ENCODE data around the gene FAM156A.
"Not testable (repeated sequence)": the region's sequence is repeated elsewhere in the genome, so short reads cannot be mapped to it uniquely, and the experiment has no call there.

FAM156A gene

GRCh38 chrX:52958113-52958959 is at the start of gene FAM156A:
Gene FAM156A (minus strand): TSS chrX:52958518. CDS start chrX:52948588, 9,930 bp downstream.
- not testable (repeated sequence) for TF ChIP-seq TEAD4 (IDR thresholded peaks at IDR 0.05); EP300 (IDR thresholded peaks at IDR 0.05; ENCODE audit: borderline replicate concordance); EGR1 (IDR thresholded peaks at IDR 0.05)

- TF ChIP-seq USF1 (IDR thresholded peaks at IDR 0.05), result no peak
- TF ChIP-seq RAD21 (IDR thresholded peaks at IDR 0.05; ENCODE audit: low read depth), result no peak
- TF ChIP-seq MAX (IDR thresholded peaks at IDR 0.05), result no peak
- no peak for TF ChIP-seq CEBPB (IDR thresholded peaks at IDR 0.05)
- TF ChIP-seq TCF12 (IDR thresholded peaks at IDR 0.05; ENCODE audit: low read depth), result no peak
- TF ChIP-seq EGR1 (IDR thresholded peaks at IDR 0.05), result no peak
- no peak for TF ChIP-seq ZBTB7A (IDR thresholded peaks at IDR 0.05; ENCODE audit: low read depth)
- no peak for TF ChIP-seq CREB1 (IDR thresholded peaks at IDR 0.05; ENCODE audit: low read depth)
These were observed 47.0 kb upstream of the FAM156A start for GRCh38 chrX:53005327-53005726.

GRCh38 chrX:53004811-53005210 is 46.5 kb upstream of the FAM156A start:
- TF ChIP-seq NFIC (IDR thresholded peaks at IDR 0.05) (no peak), CREB1 (IDR thresholded peaks at IDR 0.05; ENCODE audit: low read depth) (no peak), TEAD4 (IDR thresholded peaks at IDR 0.05) (no peak), REST (IDR thresholded peaks at IDR 0.05; ENCODE audit: low read depth) (no peak), YY1 (IDR thresholded peaks at IDR 0.05; ENCODE audit: low read depth) (no peak), CEBPB (IDR thresholded peaks at IDR 0.05) (no peak), TCF12 (IDR thresholded peaks at IDR 0.05; ENCODE audit: low read depth) (no peak), EGR1 (IDR thresholded peaks at IDR 0.05) (no peak), FOXM1 (IDR thresholded peaks at IDR 0.05; ENCODE audit: borderline replicate concordance, low read depth) (no peak), MAX (IDR thresholded peaks at IDR 0.05) (no peak), EP300 (IDR thresholded peaks at IDR 0.05; ENCODE audit: borderline replicate concordance) (no peak), RAD21 (IDR thresholded peaks at IDR 0.05; ENCODE audit: low read depth) (no peak), TAF1 (IDR thresholded peaks at IDR 0.05; ENCODE audit: low read depth) (no peak), ZBTB7A (IDR thresholded peaks at IDR 0.05; ENCODE audit: low read depth) (no peak), USF1 (IDR thresholded peaks at IDR 0.05) (no peak)

- TF ChIP-seq FOXM1 (IDR thresholded peaks at IDR 0.05; ENCODE audit: borderline replicate concordance, low read depth) (no peak), EGR1 (IDR thresholded peaks at IDR 0.05) (no peak), USF1 (IDR thresholded peaks at IDR 0.05) (no peak), MAX (IDR thresholded peaks at IDR 0.05) (no peak), ZBTB7A (IDR thresholded peaks at IDR 0.05; ENCODE audit: low read depth) (no peak), NFIC (IDR thresholded peaks at IDR 0.05) (no peak), CREB1 (IDR thresholded peaks at IDR 0.05; ENCODE audit: low read depth) (no peak), YY1 (IDR thresholded peaks at IDR 0.05; ENCODE audit: low read depth) (no peak), CEBPB (IDR thresholded peaks at IDR 0.05) (no peak), EP300 (IDR thresholded peaks at IDR 0.05; ENCODE audit: borderline replicate concordance) (no peak), TEAD4 (IDR thresholded peaks at IDR 0.05) (no peak), TAF1 (IDR thresholded peaks at IDR 0.05; ENCODE audit: low read depth) (no peak), REST (IDR thresholded peaks at IDR 0.05; ENCODE audit: low read depth) (no peak), RAD21 (IDR thresholded peaks at IDR 0.05; ENCODE audit: low read depth) (no peak)
These were observed 45.7 kb upstream of the FAM156A start for GRCh38 chrX:53004038-53004437.

- TF ChIP-seq FOXM1 (IDR thresholded peaks at IDR 0.05; ENCODE audit: borderline replicate concordance, low read depth) (no peak), EGR1 (IDR thresholded peaks at IDR 0.05) (no peak), EP300 (IDR thresholded peaks at IDR 0.05; ENCODE audit: borderline replicate concordance) (no peak), NFIC (IDR thresholded peaks at IDR 0.05) (no peak), RAD21 (IDR thresholded peaks at IDR 0.05; ENCODE audit: low read depth) (no peak)
These were observed 44.8 kb upstream of the FAM156A start for GRCh38 chrX:53003111-53003510.

Data from Ishikawa (cell line).